Measurements from ENCODE around the gene PLCXD1.

DNA sequence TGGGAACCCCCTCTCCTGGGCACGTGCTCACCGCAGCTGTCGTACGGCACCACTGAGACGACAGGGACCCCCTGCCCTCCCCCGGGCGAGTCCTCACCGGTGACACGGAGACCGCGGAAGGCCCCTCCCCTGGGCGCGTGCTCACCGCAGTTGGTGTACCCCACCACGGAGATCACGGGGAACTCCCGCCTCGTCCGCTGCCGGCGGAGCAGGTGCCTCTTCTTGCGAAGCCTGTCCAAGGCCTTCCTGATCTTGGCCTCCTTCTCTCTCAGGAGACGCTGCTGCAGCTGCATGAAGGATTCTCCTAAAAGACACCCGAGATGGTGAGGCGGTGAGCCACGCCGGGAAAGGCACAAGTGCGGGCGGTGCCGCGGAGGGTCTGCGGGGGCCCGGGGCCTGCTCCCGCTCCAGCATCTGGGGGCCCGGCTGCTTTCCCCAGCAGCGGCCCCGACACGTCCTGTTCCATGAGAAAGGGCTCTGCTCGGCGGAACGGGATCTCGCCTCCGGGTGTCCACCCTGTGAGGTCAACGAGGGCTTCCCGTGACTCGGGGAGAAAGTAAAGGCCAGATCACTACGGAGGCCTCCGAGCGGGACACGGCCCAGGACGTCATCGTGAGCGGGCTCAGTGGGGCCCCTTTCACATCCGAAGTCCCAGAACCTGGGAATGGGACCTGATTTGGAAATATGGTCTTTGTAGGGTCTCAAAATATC, 31.6 kb downstream of the PLCXD1 start:
- TF ChIP-seq, protein P1, sequence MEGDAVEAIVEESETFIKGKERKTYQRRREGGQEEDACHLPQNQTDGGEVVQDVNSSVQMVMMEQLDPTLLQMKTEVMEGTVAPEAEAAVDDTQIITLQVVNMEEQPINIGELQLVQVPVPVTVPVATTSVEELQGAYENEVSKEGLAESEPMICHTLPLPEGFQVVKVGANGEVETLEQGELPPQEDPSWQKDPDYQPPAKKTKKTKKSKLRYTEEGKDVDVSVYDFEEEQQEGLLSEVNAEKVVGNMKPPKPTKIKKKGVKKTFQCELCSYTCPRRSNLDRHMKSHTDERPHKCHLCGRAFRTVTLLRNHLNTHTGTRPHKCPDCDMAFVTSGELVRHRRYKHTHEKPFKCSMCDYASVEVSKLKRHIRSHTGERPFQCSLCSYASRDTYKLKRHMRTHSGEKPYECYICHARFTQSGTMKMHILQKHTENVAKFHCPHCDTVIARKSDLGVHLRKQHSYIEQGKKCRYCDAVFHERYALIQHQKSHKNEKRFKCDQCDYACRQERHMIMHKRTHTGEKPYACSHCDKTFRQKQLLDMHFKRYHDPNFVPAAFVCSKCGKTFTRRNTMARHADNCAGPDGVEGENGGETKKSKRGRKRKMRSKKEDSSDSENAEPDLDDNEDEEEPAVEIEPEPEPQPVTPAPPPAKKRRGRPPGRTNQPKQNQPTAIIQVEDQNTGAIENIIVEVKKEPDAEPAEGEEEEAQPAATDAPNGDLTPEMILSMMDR (IDR thresholded peaks at IDR 0.05) = no peak
- TF ChIP-seq POLR2A (IDR thresholded peaks at IDR 0.05) = no peak

Measured in vagina (tissue), 2 donors.